HG03196 (cell line): ENCODE measurements around the gene RNF208.

Experiments
- ATAC-seq: cut with Tn5 transposase; IDR thresholded peaks from one replicate; pipeline ENCODE4 v1.9.1; 2021; ENCODE audit not compliant: unreplicated experiment

The RNF208 gene

DNA sequence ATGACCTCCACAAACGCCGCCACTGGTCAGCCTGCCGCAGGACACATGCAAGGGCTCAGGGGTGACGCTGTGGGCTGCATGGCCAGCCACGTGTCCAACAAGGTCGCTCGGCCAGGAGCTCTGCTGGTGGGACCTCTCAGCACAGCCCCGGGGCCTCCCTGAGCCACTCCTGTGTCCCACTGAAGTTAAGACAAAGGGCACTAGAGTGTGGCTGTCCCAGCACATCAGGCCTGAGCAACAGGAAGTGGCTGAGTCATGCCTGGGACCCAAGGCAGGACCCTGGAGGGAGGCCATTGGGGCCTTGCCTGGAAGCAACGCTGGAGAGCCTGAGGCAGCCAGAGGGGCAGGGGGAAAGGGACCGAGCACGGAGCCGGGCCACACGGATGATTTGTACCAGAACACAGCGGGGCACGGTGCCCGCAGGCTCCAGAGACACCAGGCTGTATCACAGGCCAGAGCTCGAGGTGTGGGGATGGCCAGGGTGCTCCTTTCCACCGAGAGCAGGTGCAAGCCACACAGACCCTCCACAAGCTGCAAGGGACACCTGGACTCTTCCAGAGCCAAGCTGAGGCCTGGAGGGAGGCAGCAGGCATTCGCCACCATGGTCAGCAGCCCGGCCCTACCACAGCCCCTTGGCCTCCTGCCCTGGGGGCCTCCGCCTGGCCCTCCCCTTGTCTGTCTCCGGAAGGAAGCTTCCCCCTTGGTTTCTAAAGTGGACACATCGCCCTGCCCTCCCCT is 43.7 kb downstream of the RNF208 start:
- no peak for ATAC-seq

DNA sequence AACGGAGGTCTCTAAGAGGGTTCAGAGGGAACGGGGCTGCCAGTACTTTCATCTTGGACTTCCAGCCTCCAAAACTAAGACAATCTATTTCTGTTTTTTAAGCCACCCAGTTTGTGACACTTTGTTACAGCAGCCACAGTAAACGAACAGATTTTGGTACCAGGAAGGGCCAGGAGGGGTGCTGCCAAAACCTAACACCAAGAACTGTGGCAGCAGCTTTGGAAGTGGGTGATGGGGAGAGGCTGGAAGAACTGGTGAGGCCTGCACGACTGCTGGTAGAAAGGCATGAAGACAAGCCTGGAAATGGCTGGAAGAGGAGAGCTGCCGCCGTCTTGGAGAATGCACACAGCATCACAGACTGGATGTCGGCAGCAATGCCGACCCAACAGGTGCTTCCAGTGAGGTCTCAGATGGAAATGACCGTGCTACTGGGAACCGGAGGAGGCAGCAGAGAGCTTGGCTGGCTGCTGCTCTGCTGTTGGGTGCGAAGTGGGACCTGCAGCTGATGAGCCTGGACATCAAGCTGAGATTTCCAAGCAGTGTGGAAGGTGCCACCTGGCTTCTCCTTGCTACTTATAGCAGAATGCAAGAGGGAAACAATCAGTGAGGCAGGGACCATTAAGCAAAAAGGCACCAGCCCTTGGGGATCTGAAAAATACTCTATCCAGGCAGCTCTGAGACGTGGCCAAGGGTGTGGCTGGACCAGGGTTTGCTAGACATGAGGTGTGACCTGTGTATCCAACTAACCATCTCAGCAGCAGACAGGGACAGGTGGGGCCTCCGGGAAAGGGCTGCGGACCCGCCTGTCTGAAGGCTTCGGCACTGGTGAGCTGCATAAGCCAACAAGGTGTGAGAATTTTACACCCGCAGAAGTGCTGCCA is 45.5 kb downstream of the RNF208 start:
- ATAC-seq, result no peak

DNA sequence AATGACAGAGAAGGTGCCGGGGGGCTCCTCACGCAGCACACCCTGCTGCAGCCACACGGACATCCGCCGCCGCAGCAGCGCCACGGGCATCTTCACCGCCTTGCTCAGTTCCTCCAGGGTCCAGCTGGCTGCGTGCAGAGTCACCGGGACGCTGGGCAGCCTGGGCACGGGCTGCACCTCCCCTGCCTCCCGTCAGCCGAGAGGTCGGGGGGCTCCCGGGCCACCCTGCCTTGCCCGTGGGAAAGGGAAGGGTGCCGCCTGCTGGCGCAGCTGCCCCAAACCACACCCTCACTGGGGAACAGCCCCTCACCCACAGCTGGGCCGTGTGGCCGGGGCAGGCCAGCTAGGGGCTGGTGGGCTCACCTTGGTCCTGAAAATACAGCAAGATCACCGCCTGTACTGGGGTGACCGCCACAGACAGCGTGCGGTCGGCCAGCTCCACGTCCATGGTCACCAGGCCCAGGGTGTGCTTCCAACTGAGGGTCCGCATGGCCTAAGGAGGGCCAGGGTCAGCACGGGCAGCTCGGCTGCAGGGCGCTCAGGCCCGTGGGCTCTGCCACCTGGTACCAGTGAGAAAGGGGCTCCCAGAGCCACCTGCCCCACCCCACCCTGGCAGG is 46.6 kb downstream of the RNF208 start:
- no peak for ATAC-seq

DNA sequence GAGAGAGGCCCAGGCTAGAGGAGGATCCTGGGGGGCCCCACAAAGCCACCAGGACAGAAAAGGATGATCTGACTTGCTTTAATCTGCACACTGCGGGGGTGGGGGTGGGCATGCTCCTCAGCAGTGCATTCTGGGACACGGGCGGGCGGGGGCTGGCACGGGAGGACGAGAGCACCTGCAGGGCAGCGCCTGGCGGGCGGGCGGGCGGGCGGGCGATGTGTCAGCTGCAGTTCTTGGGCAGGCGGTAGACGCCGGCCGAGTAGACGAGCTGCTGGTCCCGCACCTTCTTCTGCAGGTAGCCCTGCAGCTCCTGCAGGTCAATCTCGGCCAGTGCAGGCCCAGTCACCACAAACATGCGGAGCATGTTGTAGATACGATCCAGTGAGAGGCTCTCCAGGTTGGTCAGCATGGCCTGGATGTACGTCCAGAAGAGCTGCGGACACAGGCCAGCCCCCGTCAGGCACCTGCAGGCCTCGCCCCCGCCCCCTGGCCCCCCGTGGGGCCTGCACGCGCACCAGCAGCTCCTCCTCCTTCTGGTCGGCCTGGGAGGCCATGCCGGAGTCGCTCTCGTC is 47.2 kb downstream of the RNF208 start:
- ATAC-seq, result no peak

DNA sequence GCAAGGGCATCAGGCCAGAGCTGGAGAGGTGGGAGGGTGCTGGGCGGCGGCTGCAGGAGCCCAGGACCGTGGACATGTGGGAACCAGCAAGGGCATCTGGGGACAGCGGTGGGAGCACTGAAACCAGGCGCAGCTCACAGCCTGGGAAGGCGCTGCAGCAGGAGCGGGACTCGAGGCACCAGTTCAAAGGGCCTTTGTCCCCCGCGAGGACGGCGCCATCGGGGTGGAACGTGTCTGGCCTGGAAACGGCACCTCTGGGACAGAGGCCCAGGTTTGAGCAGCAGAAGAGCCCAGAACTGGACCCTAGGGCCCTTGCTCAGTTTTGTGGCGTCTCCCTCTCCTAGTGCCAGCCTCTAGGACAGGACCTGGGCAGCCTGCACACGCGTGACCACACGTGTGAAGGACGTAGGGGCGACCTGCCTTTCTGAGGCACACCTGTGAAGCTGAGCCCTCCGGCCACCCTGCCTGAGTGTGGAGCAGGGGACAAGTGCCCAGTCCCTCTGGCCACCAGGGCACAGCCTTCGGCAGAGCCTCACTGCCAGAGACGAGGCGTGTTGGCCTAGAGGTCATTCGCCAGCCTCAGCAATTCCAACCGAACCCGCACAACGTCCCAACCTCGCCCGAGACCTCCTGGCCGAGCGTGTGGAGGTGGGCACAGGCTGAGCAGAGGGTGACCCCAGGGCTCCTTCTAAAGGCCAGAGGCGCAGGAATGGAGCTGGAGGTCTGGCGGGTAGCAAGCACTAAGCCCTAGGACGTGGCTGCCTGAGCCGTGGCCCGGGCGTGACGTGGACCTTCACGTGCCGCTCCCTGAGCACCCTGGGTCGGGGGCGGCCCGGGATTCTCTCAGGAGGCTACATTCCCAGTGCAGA is 48.0 kb downstream of the RNF208 start:
- ATAC-seq, result no peak

DNA sequence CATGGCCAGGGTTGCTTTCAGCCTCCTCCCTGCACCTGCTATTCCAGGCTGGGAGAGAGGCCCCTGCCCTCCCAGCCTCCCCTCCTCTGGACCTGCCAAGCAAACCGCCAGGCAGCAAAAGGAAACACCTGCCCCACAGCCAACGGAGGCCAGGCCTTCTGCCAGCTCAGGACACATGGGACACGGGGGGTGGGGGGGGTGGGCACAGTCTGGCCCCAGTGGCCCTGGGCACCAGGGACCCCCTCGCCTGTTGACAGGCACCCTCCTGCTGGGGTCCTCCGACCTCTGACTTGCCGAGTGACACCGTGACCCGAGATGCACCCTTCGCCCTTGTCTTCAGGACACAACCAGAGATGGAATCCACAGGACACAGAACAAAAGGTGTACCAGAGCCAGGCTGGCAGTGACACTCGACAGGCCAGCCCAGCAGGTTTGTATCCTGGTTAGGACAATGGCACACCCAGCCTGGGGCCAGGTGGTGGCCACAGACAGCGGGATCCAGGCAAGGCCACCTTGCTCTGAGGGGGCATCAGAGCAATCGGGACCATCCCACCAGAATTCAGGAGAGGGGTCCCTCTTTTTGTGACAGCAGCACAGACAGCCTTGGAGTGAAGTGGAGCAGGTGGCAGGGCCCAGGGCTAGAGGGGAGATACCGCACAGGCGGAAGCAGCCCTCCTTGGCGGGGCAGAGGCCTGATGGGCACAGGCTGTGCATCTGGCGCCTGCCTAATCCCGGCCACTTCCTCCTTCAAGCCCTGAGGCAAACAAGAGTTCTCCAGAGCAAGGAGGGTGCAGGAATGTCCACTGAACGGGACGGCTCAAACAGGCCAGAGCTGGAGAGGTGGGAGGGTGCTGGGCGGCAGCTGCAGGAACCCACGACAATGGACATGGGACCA is 48.9 kb downstream of the RNF208 start:
- ATAC-seq, result no peak

DNA sequence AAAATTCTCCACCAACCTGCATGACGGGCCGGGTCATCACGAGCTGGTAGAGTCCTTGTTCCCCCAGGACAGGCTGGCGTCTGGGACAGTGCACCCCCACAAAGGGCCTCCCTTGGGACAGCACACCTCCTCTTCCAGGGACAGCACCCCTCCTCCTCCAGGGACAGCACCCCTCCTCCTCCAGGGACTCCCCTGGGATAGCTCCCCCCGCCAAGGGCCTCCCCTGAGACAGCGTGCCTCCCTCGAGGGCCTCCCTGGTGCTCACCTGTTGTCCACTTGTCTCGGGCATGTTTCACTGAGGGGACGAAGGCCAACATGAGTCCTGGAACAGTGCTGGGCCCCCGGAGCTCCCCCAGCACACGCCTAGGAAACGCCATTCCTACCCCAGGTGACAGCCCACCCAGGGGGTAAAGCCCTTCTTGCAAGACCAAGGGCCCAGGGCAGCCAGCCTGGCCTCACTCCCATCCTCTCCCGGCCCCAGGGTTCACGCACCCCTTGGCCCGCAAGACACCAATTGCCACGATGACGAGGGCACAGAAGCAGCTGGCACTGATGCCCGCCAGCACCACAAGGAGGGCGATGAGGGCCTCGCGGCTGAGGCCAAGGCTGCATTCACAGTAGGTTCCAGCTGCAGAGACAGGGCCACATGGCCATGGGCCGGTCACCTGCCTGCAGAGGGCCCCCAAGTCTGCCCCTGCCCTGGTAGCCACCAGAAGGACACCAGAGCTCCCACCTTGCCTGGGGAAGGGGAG is 50.7 kb downstream of the RNF208 start:
- ATAC-seq, result no peak

DNA sequence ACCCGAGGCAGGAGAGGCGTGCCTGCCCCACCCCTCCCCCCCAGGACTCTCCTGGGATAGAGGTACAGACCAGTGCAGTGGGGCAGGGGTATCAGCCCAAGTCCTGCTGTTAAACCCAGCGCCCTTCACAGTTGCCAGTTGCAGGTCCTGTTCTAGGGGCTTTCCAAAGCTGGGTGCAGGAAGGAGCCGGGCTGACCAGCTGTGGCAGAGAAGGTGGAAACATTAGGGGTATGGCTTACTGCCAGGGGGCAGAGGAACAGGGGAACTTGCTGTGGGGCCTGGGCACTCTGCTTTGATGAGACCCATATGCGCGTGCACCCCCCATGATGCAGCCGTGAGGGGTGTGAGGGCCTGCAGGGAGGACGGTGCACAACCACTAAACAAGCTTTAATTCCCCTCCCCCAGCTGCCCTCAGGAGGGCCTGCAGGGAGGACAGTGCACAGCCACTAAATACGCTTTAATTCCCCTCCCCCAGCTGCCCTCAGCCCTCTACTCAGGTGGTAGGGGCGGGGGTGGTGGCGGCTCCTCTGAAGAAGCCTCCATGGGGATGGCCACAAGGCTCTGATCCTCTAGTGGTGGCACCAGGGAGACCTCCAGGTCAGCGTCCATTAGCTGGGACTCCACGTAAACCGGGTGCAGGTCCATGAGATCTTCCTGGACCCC is 51.4 kb downstream of the RNF208 start:
- ATAC-seq, result no peak
